Measurements from ENCODE around the gene SRSF3.
"Not testable (repeated sequence)": the region's sequence is repeated elsewhere in the genome, so short reads cannot be mapped to it uniquely, and the experiment has no call there.

SRSF3 gene

GRCh38 chr6:36605560-36606391, 11.6 kb downstream of the SRSF3 start:
- DNase-seq = no peak

- not testable (repeated sequence) for DNase-seq
Measured at GRCh38 chr6:36607305-36607682, 13.1 kb downstream of the SRSF3 start.

- DNase-seq = no peak
Measured at GRCh38 chr6:36607683-36608386, 13.7 kb downstream of the SRSF3 start.

- no peak for DNase-seq
Measured at GRCh38 chr6:36608788-36609563, 14.8 kb downstream of the SRSF3 start.

GRCh38 chr6:36609582-36609981, 15.4 kb downstream of the SRSF3 start:
- DNase-seq = no peak

GRCh38 chr6:36610041-36610955, 16.1 kb downstream of the SRSF3 start:
- DNase-seq = no peak

GRCh38 chr6:36610956-36611336, 16.8 kb downstream of the SRSF3 start:
- no peak for DNase-seq

- DNase-seq = not testable (repeated sequence)
Measured at GRCh38 chr6:36611679-36612078, 17.5 kb downstream of the SRSF3 start.

GRCh38 chr6:36612101-36612625, 18.0 kb downstream of the SRSF3 start:
- no peak for DNase-seq

GRCh38 chr6:36613200-36613995, 19.2 kb downstream of the SRSF3 start:
- DNase-seq = no peak

- DNase-seq = no peak
Measured at GRCh38 chr6:36615018-36615761, 21.0 kb downstream of the SRSF3 start.

- DNase-seq = no peak
Measured at GRCh38 chr6:36616893-36617521, 22.8 kb downstream of the SRSF3 start.

- DNase-seq = no peak
Measured at GRCh38 chr6:36618366-36619355, 24.5 kb downstream of the SRSF3 start.

GRCh38 chr6:36621371-36621855, 27.3 kb downstream of the SRSF3 start:
- DNase-seq = no peak

- DNase-seq = no peak
Measured at GRCh38 chr6:36622901-36623546, 28.9 kb downstream of the SRSF3 start.

GRCh38 chr6:36623547-36624459, 29.6 kb downstream of the SRSF3 start:
- peak; percentile 89 for DNase-seq

Measured in right hindlimb (tissue), 1 donor.